Measurements from ENCODE around the gene PI3. TPM values are rescaled to one million over a fixed set of nuclear protein-coding genes. Genes with fewer than 3 reads are reported as not detected.

Gene PI3
- total and polyA plus RNA-seq, 2 experiments from 2014 or later, result not detected

DNA sequence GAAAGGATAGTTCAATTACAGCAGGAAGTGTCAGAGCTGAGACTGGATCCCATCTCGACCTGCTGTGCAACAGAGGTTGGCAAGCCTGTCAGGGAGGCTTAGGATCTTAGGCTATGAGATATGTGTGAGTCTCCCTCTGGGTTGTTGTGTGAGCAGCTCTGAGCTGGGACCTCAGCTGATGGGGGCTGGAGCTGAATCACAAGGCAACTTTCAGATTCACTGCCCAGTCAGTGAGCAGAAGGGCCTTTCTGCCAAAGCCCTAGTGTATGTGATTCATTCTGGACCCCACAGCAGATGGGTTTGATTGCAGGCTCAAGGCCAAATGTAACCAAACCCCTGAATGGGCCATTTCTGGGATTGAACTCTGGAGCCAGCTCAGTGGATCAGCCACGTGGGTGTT, 4.5 kb downstream of the PI3 start (continued):
- no peak for TF ChIP-seq NANOG (IDR thresholded peaks at IDR 0.05; ENCODE audit: borderline replicate concordance)
- TF ChIP-seq, protein P1, sequence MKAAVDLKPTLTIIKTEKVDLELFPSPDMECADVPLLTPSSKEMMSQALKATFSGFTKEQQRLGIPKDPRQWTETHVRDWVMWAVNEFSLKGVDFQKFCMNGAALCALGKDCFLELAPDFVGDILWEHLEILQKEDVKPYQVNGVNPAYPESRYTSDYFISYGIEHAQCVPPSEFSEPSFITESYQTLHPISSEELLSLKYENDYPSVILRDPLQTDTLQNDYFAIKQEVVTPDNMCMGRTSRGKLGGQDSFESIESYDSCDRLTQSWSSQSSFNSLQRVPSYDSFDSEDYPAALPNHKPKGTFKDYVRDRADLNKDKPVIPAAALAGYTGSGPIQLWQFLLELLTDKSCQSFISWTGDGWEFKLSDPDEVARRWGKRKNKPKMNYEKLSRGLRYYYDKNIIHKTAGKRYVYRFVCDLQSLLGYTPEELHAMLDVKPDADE (IDR thresholded peaks at IDR 0.05), result no peak

DNA sequence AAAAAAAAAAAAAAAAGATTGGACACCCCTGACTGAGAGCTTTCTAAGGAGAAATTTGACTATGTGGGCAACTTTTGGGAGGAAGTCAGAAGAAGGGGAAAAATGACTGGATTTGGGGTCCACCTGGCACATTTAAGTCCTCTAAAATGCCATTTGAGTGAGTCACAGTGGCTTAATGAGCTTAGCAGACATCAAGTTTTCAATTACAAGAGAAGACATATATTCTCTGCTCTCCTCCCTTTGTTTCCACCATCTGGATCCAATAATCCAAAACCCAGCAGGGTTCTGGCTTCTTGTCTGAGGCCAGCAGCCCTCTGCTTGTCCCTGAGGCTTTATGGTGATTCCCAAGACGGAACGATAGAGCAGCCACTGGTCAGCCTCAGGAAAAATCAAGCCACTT, 6.9 kb downstream of the PI3 start:
- no peaks in the 10 kb centered on the region for H3K4me1 Mint-ChIP-seq
- ATAC-seq, result no peak

DNA sequence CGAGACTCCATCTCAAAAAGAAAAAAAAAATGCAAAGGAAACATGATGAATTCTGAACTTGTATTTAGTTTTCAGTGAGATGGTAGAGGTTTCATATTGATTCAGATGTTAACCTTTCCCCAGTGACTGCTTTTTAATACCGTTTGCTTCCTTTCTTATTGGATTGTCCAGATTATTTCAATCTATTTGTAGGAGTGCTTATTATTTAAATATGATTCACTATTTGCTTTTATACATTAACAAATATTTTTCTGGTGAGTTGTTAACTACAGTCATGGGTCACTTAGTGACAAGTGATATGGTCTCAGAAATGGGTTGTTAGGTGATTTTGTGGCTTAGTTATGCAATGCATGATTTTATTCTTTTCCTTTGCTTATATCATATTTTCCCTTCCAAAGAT, 8.4 kb downstream of the PI3 start:
- Histone ChIP-seq H3K9me2 (ENCODE audit: insufficient read depth) (no peaks in the 10 kb centered on the region), H3K36me3 (ENCODE audit: insufficient read depth) (no peaks in the 10 kb centered on the region), H3K27ac (ENCODE audit: low read depth) (no peak overlapping the region), H3F3A (replicated peaks; ENCODE audit: low read depth) (no peaks in the 10 kb centered on the region), H3K79me2 (replicated peaks; ENCODE audit: insufficient read depth) (no peaks in the 10 kb centered on the region), H2AFZ (no peak overlapping the region), H3K4me2 (no peak overlapping the region), H3K4me3 (no peak overlapping the region), H4K20me1 (replicated peaks; ENCODE audit: insufficient read depth) (no peaks in the 10 kb centered on the region), H3K27me3 (ENCODE audit: insufficient read depth) (no peaks in the 10 kb centered on the region), H3K4me1 (ENCODE audit: insufficient read depth) (no peaks in the 10 kb centered on the region)
- no peak for DNase-seq (ENCODE audit: low spot score)
- Mint-ChIP-seq H3K36me3 (ENCODE audit: low read depth) (no peaks in the 10 kb centered on the region), H3K9me3 (no peaks in the 10 kb centered on the region), H3K27me3 (ENCODE audit: insufficient read depth, low read depth, poor library complexity) (no peaks in the 10 kb centered on the region), H3K27ac (no peak overlapping the region), H3K4me1 (no peaks in the 10 kb centered on the region), H3K4me3 (no peak overlapping the region)
- ATAC-seq, result no peak
- TF ChIP-seq, protein P2, sequence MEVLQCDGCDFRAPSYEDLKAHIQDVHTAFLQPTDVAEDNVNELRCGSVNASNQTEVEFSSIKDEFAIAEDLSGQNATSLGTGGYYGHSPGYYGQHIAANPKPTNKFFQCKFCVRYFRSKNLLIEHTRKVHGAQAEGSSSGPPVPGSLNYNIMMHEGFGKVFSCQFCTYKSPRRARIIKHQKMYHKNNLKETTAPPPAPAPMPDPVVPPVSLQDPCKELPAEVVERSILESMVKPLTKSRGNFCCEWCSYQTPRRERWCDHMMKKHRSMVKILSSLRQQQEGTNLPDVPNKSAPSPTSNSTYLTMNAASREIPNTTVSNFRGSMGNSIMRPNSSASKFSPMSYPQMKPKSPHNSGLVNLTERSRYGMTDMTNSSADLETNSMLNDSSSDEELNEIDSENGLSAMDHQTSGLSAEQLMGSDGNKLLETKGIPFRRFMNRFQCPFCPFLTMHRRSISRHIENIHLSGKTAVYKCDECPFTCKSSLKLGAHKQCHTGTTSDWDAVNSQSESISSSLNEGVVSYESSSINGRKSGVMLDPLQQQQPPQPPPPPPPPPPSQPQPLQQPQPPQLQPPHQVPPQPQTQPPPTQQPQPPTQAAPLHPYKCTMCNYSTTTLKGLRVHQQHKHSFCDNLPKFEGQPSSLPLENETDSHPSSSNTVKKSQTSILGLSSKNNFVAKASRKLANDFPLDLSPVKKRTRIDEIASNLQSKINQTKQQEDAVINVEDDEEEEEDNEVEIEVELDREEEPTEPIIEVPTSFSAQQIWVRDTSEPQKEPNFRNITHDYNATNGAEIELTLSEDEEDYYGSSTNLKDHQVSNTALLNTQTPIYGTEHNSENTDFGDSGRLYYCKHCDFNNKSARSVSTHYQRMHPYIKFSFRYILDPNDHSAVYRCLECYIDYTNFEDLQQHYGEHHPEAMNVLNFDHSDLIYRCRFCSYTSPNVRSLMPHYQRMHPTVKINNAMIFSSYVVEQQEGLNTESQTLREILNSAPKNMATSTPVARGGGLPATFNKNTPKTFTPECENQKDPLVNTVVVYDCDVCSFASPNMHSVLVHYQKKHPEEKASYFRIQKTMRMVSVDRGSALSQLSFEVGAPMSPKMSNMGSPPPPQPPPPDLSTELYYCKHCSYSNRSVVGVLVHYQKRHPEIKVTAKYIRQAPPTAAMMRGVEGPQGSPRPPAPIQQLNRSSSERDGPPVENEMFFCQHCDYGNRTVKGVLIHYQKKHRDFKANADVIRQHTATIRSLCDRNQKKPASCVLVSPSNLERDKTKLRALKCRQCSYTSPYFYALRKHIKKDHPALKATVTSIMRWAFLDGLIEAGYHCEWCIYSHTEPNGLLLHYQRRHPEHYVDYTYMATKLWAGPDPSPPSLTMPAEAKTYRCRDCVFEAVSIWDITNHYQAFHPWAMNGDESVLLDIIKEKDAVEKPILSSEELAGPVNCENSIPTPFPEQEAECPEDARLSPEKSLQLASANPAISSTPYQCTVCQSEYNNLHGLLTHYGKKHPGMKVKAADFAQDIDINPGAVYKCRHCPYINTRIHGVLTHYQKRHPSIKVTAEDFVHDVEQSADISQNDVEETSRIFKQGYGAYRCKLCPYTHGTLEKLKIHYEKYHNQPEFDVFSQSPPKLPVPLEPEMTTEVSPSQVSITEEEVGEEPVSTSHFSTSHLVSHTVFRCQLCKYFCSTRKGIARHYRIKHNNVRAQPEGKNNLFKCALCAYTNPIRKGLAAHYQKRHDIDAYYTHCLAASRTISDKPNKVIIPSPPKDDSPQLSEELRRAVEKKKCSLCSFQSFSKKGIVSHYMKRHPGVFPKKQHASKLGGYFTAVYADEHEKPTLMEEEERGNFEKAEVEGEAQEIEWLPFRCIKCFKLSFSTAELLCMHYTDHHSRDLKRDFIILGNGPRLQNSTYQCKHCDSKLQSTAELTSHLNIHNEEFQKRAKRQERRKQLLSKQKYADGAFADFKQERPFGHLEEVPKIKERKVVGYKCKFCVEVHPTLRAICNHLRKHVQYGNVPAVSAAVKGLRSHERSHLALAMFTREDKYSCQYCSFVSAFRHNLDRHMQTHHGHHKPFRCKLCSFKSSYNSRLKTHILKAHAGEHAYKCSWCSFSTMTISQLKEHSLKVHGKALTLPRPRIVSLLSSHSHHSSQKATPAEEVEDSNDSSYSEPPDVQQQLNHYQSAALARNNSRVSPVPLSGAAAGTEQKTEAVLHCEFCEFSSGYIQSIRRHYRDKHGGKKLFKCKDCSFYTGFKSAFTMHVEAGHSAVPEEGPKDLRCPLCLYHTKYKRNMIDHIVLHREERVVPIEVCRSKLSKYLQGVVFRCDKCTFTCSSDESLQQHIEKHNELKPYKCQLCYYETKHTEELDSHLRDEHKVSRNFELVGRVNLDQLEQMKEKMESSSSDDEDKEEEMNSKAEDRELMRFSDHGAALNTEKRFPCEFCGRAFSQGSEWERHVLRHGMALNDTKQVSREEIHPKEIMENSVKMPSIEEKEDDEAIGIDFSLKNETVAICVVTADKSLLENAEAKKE (CRISPR knock-in tag; IDR thresholded peaks at IDR 0.05), result no peak
- TF ChIP-seq EZH2phosphoT487 (IDR thresholded peaks at IDR 0.05; ENCODE audit: unreplicated experiment), result no peak
- TF ChIP-seq, protein P3, sequence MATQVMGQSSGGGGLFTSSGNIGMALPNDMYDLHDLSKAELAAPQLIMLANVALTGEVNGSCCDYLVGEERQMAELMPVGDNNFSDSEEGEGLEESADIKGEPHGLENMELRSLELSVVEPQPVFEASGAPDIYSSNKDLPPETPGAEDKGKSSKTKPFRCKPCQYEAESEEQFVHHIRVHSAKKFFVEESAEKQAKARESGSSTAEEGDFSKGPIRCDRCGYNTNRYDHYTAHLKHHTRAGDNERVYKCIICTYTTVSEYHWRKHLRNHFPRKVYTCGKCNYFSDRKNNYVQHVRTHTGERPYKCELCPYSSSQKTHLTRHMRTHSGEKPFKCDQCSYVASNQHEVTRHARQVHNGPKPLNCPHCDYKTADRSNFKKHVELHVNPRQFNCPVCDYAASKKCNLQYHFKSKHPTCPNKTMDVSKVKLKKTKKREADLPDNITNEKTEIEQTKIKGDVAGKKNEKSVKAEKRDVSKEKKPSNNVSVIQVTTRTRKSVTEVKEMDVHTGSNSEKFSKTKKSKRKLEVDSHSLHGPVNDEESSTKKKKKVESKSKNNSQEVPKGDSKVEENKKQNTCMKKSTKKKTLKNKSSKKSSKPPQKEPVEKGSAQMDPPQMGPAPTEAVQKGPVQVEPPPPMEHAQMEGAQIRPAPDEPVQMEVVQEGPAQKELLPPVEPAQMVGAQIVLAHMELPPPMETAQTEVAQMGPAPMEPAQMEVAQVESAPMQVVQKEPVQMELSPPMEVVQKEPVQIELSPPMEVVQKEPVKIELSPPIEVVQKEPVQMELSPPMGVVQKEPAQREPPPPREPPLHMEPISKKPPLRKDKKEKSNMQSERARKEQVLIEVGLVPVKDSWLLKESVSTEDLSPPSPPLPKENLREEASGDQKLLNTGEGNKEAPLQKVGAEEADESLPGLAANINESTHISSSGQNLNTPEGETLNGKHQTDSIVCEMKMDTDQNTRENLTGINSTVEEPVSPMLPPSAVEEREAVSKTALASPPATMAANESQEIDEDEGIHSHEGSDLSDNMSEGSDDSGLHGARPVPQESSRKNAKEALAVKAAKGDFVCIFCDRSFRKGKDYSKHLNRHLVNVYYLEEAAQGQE (IDR thresholded peaks at IDR 0.05; ENCODE audit: unreplicated experiment), result no peak
- TF ChIP-seq NANOG (IDR thresholded peaks at IDR 0.05; ENCODE audit: borderline replicate concordance), result no peak
- TF ChIP-seq, protein P4, sequence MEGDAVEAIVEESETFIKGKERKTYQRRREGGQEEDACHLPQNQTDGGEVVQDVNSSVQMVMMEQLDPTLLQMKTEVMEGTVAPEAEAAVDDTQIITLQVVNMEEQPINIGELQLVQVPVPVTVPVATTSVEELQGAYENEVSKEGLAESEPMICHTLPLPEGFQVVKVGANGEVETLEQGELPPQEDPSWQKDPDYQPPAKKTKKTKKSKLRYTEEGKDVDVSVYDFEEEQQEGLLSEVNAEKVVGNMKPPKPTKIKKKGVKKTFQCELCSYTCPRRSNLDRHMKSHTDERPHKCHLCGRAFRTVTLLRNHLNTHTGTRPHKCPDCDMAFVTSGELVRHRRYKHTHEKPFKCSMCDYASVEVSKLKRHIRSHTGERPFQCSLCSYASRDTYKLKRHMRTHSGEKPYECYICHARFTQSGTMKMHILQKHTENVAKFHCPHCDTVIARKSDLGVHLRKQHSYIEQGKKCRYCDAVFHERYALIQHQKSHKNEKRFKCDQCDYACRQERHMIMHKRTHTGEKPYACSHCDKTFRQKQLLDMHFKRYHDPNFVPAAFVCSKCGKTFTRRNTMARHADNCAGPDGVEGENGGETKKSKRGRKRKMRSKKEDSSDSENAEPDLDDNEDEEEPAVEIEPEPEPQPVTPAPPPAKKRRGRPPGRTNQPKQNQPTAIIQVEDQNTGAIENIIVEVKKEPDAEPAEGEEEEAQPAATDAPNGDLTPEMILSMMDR (conservative IDR thresholded peaks at IDR 0.05; ENCODE audit: low read depth in 2 of 2), result no peak

More for the DNA sequence above, 6.9 kb downstream of the PI3 start:
- Histone ChIP-seq H3K27ac (ENCODE audit: low read depth) (no peak overlapping the region), H3K4me1 (ENCODE audit: insufficient read depth) (no peaks in the 10 kb centered on the region), H2AFZ (0 out of 2 replicates have a peak overlapping the region, but pooled peaks have one; percentile 47), H3K4me3 (no peak overlapping the region), H3K4me2 (no peak overlapping the region), H3K36me3 (ENCODE audit: insufficient read depth) (no peaks in the 10 kb centered on the region), H3F3A (replicated peaks; ENCODE audit: low read depth) (no peaks in the 10 kb centered on the region), H3K27me3 (ENCODE audit: insufficient read depth) (no peaks in the 10 kb centered on the region), H3K9me2 (ENCODE audit: insufficient read depth) (no peaks in the 10 kb centered on the region), H4K20me1 (replicated peaks; ENCODE audit: insufficient read depth) (no peaks in the 10 kb centered on the region), H3K79me2 (replicated peaks; ENCODE audit: insufficient read depth) (no peaks in the 10 kb centered on the region)
- Mint-ChIP-seq H3K36me3 (ENCODE audit: low read depth) (no peaks in the 10 kb centered on the region), H3K27ac (no peak overlapping the region), H3K4me3 (no peak overlapping the region), H3K27me3 (ENCODE audit: insufficient read depth, low read depth, poor library complexity) (no peaks in the 10 kb centered on the region), H3K9me3 (no peaks in the 10 kb centered on the region; the same call in 2 of the 3 replicates)
- no peak for DNase-seq (ENCODE audit: low spot score)
- TF ChIP-seq STAT1 (IDR thresholded peaks at IDR 0.05; ENCODE audit: unreplicated experiment) (no peak), ZNF331 (CRISPR knock-in tag; IDR thresholded peaks at IDR 0.05; ENCODE audit: low read depth) (no peak), POLR2AphosphoS5 (IDR thresholded peaks at IDR 0.05; ENCODE audit: low read depth) (no peak)

Measured in GM23338 (cell line).